ENCODE results near the gene SP6. TPM values are rescaled to one million over a fixed set of nuclear protein-coding genes. Genes with fewer than 3 reads are reported as not detected.

Gene SP6
- total RNA-seq, 1 donor: 0.21 TPM

DNA sequence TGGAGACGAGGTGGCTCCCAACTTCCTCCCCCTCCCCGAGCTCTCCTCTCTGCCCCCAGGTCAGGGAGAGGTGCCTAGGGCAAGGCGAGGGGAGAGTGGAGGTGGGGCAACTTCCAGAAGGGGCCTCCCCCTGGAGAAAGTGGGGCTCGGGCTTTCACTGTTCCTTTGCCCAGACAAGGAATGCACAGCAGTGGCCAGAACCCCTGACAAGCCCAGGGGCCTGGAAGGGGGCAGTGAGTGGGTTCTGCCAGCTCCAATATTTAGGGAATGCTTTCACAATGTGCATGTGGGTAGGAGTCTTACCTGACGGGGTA lies 33.4 kb upstream of the SP6 start:
- Histone ChIP-seq H3K27me3 (ENCODE audit: insufficient read depth, low read length) (no peaks in the 10 kb centered on the region), H3K9me3 (ENCODE audit: low read depth, low read length) (no peaks in the 10 kb centered on the region), H3K4me3 (ENCODE audit: low read length) (no peak overlapping the region), H3K4me1 (ENCODE audit: insufficient read depth, low read length) (peaks cover 25% of the 10 kb centered on the region)

DNA sequence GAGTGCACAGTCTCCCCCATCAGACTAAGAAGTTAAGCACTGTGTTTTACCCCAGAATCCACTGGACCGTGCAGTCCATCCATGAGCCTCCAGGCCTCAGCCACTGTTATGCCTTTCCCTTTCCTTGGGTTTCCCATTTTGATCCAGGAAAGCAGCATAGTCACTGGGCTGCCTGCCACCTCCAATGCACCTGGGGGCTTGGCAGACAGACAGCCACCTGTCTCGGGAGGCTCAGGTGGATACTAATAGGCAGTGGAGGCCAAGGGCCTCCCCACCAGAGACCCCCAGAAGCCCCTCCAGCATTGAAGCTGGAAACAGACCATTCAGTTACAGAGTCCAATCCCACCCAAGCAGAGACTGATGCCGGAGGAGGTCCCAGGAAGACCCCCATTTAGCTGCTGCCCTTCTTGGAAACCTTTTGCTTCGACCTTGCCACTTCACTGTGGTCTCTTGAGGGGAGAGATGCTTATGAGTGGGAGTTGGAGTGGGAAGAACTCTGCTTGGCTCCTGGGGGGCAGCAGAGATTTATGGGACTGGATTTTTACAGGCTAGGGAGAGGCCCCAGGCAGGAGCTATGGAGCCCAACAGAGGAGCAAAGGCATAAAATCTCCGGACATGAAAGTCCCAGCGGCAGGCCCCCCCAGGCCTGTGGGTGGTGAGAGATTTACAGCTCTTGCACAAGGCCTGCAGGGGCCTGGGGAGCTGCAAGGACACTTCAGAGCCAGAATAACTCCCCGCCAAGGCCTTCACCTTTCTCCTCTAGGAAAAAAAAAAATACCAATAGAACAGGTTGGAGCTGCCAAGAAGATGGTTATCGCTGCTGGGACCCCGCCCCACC lies 32.8 kb upstream of the SP6 start:
- no peaks in the 10 kb centered on the region for H3K27me3 ChIP-seq (ENCODE audit: insufficient read depth, low read length)
- H3K9me3 ChIP-seq (ENCODE audit: low read depth, low read length): no peaks in the 10 kb centered on the region
- H3K4me1 ChIP-seq (ENCODE audit: insufficient read depth, low read length): peaks cover 25% of the 10 kb centered on the region
- no peak overlapping the region for H3K4me3 ChIP-seq (ENCODE audit: low read length)

- Histone ChIP-seq H3K27me3 (ENCODE audit: insufficient read depth, low read length) (no peaks in the 10 kb centered on the region), H3K4me3 (ENCODE audit: low read length) (no peak overlapping the region), H3K4me1 (ENCODE audit: insufficient read depth, low read length) (peaks cover 25% of the 10 kb centered on the region), H3K9me3 (ENCODE audit: low read depth, low read length) (no peaks in the 10 kb centered on the region)
Measured at GRCh38 chr17:47882695-47883588, 32.0 kb upstream of the SP6 start.

DNA sequence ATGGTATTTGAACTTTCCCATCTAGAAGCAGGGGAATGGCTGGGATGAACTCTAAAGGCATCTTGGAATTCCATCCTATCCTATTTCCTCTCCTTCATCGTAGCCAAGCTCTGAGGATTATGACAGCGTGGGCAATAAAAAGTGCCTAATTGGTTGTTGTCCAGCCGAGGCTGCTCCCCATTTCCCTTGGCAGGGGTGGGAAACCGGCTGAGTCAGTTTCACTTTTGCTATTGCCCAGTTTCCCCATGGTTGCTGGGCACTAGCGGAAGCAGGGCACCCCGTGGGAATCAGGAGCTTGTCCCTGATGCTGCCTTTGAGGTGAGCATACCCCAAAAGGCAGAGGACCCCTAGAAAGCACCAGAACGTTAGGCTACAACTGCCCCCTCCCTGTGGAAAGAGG lies 31.3 kb upstream of the SP6 start:
- no peaks in the 10 kb centered on the region for H3K9me3 ChIP-seq (ENCODE audit: low read depth, low read length)
- peaks cover 25% of the 10 kb centered on the region for H3K4me1 ChIP-seq (ENCODE audit: insufficient read depth, low read length)

DNA sequence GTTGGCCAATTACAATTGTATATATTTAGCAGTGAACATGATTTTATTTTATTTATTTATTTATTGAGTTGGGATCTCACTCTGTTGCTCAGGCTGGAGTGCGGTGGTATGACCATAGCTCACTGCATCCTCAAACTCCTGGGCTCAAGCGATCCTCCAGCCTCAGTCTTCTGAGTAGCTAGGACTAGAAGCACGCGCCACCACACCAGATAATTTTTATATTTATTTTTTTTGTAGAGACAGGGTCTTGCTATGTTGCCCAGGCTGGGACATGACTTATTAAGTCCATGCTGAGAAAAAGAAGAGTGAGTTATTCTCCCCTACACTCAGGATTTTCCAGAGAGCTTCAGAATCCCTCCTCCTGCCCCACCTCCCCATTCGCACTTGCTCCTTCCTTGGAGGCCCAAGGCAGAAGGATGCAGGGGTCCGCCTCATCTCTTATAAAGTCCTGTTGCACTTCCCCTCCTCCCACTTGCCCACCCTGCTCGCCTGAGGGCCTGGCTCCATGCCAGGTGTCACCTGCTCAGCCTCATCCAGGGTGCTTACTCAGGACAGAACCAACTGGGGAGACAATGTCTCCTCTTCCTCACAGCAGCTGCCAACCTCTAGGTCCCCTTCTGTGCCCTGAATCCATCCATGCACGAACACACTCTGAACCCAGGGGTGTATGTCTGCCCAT lies 29.0 kb upstream of the SP6 start:
- peaks cover 18% of the 10 kb centered on the region for H3K4me1 ChIP-seq (ENCODE audit: insufficient read depth, low read length)
- H3K27me3 ChIP-seq (ENCODE audit: insufficient read depth, low read length): no peaks in the 10 kb centered on the region
- H3K9me3 ChIP-seq (ENCODE audit: low read depth, low read length): no peaks in the 10 kb centered on the region
- H3K4me3 ChIP-seq (ENCODE audit: low read length): no peak overlapping the region

More for the DNA sequence above, 31.3 kb upstream of the SP6 start:
- Histone ChIP-seq H3K4me3 (ENCODE audit: low read length) (peak overlapping the region; percentile 10), H3K27me3 (ENCODE audit: insufficient read depth, low read length) (no peaks in the 10 kb centered on the region)

DNA sequence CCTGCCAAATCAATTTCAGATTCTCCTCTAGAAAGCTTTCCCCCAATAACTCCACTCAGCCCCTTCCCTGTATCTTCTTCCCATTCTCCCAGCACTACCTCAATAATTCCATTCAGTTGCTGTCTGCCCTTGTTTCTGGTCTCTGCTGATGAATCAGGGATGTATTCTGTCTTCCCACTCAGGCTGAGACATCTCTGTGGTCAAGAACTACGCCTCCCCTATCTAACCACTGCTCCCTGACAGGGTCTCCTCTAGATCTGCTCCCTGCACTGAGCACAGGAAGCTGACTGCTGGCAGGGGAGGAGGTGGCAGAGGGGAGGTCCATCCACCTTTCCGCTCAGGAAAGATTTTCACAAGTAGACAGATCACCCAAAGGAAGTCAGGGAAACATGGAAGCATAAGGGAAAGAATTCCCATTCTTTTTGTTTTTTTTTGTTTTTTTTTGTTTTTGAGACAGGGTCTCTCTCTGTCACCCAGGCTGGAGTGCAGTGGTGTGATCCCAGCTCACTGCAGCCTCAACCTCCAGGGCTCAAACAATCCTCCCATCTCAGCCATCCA lies 28.1 kb upstream of the SP6 start:
- Histone ChIP-seq H3K9me3 (ENCODE audit: low read depth, low read length) (no peaks in the 10 kb centered on the region), H3K27me3 (ENCODE audit: insufficient read depth, low read length) (no peaks in the 10 kb centered on the region), H3K4me1 (ENCODE audit: insufficient read depth, low read length) (peaks cover 10% of the 10 kb centered on the region), H3K4me3 (ENCODE audit: low read length) (no peak overlapping the region)

GRCh38 chr17:47878203-47879027 lies 27.5 kb upstream of the SP6 start:
- H3K9me3 ChIP-seq (ENCODE audit: low read depth, low read length): no peaks in the 10 kb centered on the region
- no peak overlapping the region for H3K4me3 ChIP-seq (ENCODE audit: low read length)
- H3K27me3 ChIP-seq (ENCODE audit: insufficient read depth, low read length): no peaks in the 10 kb centered on the region
- H3K4me1 ChIP-seq (ENCODE audit: insufficient read depth, low read length): peaks cover 10% of the 10 kb centered on the region

DNA sequence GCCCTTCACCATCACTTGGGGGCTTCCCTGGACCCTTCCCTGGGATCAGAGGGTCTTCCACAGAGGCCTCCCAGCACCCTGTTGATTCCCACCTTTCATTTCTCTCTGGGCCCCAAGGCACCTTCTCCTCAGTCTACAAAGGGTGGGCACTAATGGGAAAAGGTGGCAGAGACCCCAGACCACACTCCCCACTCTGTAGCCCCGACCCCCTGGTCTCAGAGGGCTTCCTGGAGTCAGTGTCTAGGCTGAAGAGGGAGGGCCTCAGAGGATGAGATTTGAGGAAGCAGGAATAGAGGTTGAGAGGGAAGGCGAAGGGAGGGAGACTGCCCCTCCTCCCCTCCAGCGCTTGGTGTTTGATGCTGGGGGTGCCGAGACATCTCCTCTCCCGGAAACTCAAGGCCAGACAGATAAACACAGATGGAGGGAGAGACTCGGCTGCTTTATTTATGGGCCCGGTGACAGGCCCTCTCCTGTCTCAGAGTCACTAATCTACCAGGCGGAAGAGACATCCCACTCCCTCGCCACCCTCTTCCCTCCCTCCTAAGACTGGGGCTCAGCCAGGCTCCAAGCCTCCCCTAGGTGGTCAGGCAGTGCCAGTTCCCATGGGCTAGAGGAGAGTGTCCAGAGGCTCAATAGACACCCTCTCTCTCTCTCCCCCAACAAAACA lies 26.5 kb upstream of the SP6 start:
- Histone ChIP-seq H3K4me3 (ENCODE audit: low read length) (no peak overlapping the region), H3K9me3 (ENCODE audit: low read depth, low read length) (no peaks in the 10 kb centered on the region), H3K4me1 (ENCODE audit: insufficient read depth, low read length) (peaks cover 7% of the 10 kb centered on the region), H3K27me3 (ENCODE audit: insufficient read depth, low read length) (peaks cover 8% of the 10 kb centered on the region)

DNA sequence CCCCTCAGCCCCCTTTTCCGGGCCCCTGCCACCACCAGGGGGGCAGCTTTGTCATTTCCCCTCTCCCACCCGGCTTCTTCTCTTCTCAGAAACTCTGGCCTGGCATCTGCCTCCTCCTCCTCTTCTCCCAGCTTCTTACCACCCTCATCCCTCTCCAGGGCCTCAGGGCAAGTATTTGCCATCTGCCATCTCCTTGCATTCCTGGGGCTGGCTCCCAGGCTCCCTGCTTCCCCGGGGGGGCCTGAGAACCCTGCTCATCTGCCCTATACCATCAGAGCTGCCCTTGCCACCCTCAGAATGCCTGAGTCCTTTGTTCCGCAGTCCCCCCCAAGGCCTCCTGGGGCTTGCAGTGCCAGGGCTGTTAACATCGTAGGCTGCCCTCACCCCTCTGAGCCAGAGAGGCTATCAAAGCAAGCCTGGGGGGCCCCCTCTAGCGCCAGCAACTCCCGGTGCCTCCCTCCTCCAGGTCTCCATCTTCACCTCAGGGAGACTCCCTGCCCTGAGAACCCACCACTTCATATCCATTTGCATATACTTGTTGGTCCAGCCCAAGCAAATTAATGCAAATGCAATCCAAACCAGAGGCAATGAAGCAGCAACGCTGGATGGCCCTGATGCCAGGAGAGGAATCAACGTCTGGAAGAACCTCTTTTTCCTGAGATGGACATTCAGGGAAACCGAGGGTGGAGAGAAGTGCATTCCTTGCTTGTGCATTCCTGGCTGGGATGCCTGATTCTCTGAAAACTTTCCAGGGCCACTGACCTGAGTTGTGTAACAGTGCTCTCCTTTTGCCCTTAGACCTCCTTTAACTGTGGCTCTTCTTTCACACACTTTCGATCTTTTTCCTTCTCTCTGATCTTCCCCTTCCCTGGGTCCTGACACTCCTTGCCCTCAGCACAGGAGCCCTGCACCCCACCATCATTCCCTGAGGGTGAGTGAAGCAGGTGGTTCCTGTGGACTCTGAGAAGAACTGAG lies 24.3 kb upstream of the SP6 start:
- no peak overlapping the region for H3K4me3 ChIP-seq (ENCODE audit: low read length)
- H3K4me1 ChIP-seq (ENCODE audit: insufficient read depth, low read length): no peaks in the 10 kb centered on the region
- no peaks in the 10 kb centered on the region for H3K9me3 ChIP-seq (ENCODE audit: low read depth, low read length)
- peaks cover 20% of the 10 kb centered on the region for H3K27me3 ChIP-seq (ENCODE audit: insufficient read depth, low read length)

- H3K27me3 ChIP-seq (ENCODE audit: insufficient read depth, low read length): peaks cover 26% of the 10 kb centered on the region
- H3K9me3 ChIP-seq (ENCODE audit: low read depth, low read length): no peaks in the 10 kb centered on the region
- H3K4me3 ChIP-seq (ENCODE audit: low read length): no peak overlapping the region
- no peaks in the 10 kb centered on the region for H3K4me1 ChIP-seq (ENCODE audit: insufficient read depth, low read length)
Measured at GRCh38 chr17:47873200-47874090, 22.5 kb upstream of the SP6 start.

- Histone ChIP-seq H3K27me3 (ENCODE audit: insufficient read depth, low read length) (peaks cover 26% of the 10 kb centered on the region), H3K4me3 (ENCODE audit: low read length) (no peak overlapping the region), H3K4me1 (ENCODE audit: insufficient read depth, low read length) (no peaks in the 10 kb centered on the region), H3K9me3 (ENCODE audit: low read depth, low read length) (no peaks in the 10 kb centered on the region)
Measured at GRCh38 chr17:47872651-47873161, 21.7 kb upstream of the SP6 start.

DNA sequence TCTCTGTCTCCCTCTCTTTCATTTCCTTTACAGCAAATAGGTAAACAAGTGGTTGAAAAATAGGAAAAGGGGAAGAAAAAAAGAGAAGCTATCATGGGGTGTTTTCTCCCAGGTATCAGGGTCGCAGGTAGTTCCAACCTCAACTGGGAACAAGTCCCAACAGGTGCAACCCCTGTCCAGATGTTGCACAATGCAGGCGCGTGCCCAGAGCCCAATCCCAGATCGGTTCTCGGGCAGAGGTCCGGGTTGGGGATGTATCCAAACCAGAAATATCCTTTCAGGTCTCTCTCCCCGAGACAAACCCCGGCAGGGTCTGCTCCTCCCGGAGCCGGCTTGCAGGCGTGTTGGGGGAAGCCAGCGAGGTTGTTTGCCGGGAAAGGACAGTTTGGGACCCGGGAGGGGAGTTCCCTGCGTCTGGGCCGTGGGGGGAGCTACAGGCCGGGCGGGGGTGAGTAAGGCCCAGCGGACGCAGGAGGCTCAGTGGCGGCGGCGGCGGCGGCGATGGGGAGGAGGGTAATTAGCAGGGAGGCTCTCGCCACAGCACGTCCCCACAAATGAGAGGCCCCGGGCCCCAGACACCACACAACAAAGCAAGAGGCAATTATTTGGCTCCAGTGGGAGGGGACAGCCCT lies 21.2 kb upstream of the SP6 start:
- Histone ChIP-seq H3K9me3 (ENCODE audit: low read depth, low read length) (no peaks in the 10 kb centered on the region), H3K4me3 (ENCODE audit: low read length) (no peak overlapping the region), H3K4me1 (ENCODE audit: insufficient read depth, low read length) (no peaks in the 10 kb centered on the region), H3K27me3 (ENCODE audit: insufficient read depth, low read length) (peaks cover 26% of the 10 kb centered on the region)

Data from mononuclear cell (primary cell).